Skeletal muscle tissue (tissue), 1 donor: ENCODE results near the gene LYZL2. TPM values are rescaled to one million over a fixed set of nuclear protein-coding genes. Genes with fewer than 3 reads are reported as not detected.

Source experiments
- total RNA-seq: library from RNA; depleted of rRNA; stranded (reverse); fragments of >200 nt; gene quantifications from one replicate; pipeline ENCODE4 v1.2.3, GENCODE V29; 2014

Gene LYZL2
- total RNA-seq, 1 donor from 2014 or later = not detected

Other genes with a start within 250 kb of the LYZL2 start
- gene MAP3K8, start 195.6 kb downstream of the LYZL2 start, total RNA-seq = 16.7 TPM